HG02884 (cell line): ENCODE results near the gene UNC13D.
"Not testable (repeated sequence)": the region's sequence is repeated elsewhere in the genome, so short reads cannot be mapped to it uniquely, and the experiment has no call there.

Source experiments
- ATAC-seq: cut with Tn5 transposase; IDR thresholded peaks from one replicate; pipeline ENCODE4 v1.9.1; 2021; ENCODE audit warnings: mild to moderate bottlenecking, moderate library complexity; ENCODE audit not compliant: unreplicated experiment

UNC13D gene

GRCh38 chr17:75853433-75853832, 9.2 kb upstream of the UNC13D start:
- no peak for ATAC-seq

- not testable (repeated sequence) for ATAC-seq
Observed at GRCh38 chr17:75851693-75851991, 7.4 kb upstream of the UNC13D start.

- ATAC-seq = no peak
Observed at GRCh38 chr17:75850928-75851692, 6.9 kb upstream of the UNC13D start.

DNA sequence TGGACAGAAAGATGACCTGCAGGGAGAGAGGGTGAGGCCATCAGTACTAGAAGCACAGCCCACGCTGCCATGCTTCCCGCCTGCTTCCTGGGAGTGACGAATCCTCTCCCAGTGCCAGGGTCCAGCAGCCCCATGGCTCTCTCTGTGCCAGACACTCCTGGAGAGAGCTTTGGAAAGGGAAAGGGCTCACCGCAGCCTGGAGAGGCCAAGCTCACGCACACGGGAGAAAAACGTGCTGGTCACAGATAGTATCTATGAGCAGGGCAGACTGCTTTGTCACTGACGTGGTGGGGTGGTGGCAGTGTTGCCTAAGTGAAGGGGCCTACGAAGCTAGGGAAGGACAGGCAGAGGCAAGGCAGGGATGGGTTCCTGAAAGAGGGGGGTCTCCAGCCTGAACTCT, 5.5 kb upstream of the UNC13D start:
- no peak for ATAC-seq

DNA sequence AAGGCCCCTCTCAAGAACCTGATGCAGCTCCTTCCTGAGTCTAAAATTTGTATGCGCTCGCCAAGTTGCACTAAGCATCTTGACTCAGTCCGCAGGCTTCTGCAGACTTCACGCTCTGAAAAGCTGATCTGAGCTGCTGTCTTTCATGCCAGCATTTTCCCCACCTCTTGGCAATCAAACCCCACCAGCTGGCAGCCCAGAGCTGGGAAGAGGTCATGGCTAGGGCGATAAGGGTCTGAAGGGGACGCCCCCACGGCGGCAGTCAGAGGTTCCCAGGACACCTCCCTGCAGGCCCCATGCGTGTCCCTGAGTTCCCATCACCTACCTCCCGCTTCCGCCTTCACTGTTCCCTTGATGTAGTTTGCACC, 5.1 kb upstream of the UNC13D start:
- no peak for ATAC-seq

DNA sequence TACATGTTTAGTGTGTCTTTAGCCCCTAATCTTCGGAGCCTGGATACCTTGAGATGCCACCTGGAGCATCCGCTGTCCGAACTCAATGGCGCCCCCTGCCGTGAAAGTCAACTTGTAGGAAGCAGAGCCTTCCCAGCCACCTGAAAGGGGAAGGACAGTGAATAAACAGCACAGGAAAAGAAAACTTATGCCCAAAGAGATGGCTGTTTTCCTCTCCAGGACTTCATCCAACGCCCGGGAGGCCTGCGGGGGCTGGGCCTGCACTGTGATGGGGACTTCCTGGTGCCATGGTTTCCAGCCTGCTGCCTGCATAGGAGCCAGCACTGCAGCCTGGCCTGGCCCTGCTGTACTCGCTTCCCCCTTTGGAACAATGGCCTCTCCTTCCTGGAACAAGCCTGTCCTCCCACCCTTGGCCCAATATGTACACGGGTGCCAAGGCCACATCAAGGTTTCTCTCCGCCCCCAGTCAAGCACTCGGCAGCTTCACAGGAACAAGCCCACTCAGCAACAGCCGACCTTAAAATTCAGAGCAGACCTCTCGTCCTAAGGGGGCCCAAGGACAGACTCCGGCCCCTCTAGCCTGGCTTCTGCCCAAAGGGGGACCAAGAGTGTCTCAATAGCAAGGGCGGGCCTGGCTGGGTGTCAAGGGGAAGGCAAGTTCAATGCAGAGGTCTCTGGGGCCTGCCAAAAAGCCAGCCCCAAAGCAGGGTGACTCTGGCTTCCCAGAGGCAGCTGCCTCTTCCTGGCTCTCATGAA, 4.5 kb upstream of the UNC13D start:
- ATAC-seq = no peak

GRCh38 chr17:75847614-75848522, 3.7 kb upstream of the UNC13D start:
- no peak for ATAC-seq

- ATAC-seq = no peak
Observed at GRCh38 chr17:75846692-75847613, 2.7 kb upstream of the UNC13D start.

GRCh38 chr17:75845933-75846691, 1.9 kb upstream of the UNC13D start:
- no peak for ATAC-seq

- no peak for ATAC-seq
Observed at GRCh38 chr17:75845058-75845711, 981 bp upstream of the UNC13D start.

- ATAC-seq = no peak
Observed at GRCh38 chr17:75844530-75845057, 390 bp upstream of the UNC13D start.

- no peak for ATAC-seq
Observed at GRCh38 chr17:75842963-75843576, 1.1 kb downstream of the UNC13D start.

- no peak for ATAC-seq
Observed at GRCh38 chr17:75842411-75842810, 1.8 kb downstream of the UNC13D start.

DNA sequence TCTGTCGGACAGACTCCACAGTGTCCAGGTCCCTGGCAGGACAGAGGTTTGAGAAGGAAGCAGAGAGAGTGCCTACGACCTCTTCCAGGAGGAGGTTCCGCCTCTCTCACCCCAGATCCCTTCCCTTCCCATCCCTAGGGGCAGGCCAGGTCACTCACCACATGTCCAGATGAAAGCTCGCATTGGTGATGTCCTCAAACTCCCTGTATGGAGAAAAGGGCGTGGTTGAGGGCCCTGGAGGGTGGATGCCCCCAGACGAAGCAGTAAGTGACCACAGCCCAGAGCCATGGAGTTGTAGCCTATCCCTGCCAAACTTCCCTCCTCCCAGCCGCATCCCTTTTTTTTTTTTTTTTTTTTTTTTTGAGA, 3.4 kb downstream of the UNC13D start:
- no peak for ATAC-seq

GRCh38 chr17:75839942-75840798, 4.0 kb downstream of the UNC13D start:
- no peak for ATAC-seq

DNA sequence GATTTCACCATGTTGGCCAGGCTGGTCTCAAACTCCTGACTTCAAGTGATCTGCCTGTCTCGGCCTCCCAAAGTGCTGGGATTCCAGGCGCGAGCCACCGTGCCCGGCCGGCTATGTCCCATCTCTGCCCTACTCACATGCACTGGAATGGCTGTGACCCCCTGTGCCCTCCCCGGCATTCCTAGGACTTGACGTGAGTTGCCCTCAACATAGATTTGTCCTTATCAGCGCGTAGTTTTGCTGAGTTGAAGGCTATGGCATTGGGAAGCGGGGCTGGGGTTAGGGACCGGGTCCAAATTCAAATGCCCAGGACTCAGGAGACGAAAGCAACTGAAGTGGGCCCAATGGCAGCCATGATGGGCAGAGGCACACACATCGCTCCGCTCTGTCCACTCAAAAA, 5.8 kb downstream of the UNC13D start:
- no peak for ATAC-seq

GRCh38 chr17:75837899-75838298, 6.3 kb downstream of the UNC13D start:
- no peak for ATAC-seq

DNA sequence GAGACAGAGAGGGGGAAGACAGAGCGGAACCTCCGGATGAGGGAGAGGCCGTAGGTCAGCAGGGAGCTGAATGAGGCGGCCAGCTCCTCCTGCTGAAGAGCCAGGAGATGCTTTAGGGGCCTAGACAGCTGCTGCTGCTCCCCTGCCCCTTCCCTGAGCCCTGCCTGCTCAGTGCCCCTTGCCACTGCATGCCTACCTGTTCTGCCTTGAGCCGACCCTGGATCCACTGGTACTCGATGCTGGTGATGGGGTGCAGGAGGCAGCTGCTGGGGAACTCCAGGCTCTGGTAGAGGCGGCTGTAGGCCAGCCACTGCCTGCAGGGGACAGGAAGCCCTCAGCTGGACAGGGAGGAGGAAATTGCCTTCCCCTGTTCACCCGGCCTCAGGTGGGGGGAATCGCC, 7.6 kb downstream of the UNC13D start:
- no peak for ATAC-seq
